ENCODE results near the gene EVI5.

- no peak for TF ChIP-seq CTCF (IDR thresholded peaks at IDR 0.05; ENCODE audit: low read depth, low read length, poor library complexity, severe bottlenecking)
- TF ChIP-seq EZH2phosphoT487 (IDR thresholded peaks at IDR 0.05; ENCODE audit: borderline replicate concordance, low read length): no peak
These were observed 291.8 kb downstream of the EVI5 start for GRCh38 chr1:92493139-92493538.
